Endothelial cell (in vitro differentiated cells): ENCODE data around the gene PMM2. TPM values are rescaled to one million over a fixed set of nuclear protein-coding genes. Genes with fewer than 3 reads are reported as not detected.

Experiments
- DNase-seq: peaks from one replicate; pipeline ENCODE4 v3.0.0; 2021; ENCODE audit warnings: low spot score
- H3K27ac Mint-ChIP-seq: one replicate; pipeline ENCODE4 v1.8.0; 2021; ENCODE audit warnings: mixed read lengths, inconsistent platforms; ENCODE audit not compliant: unreplicated experiment
- H3K27me3 Mint-ChIP-seq: one replicate; pipeline ENCODE4 v1.8.0; 2021; ENCODE audit warnings: mild to moderate bottlenecking, moderate library complexity, mixed read lengths, inconsistent platforms; ENCODE audit not compliant: unreplicated experiment
- H3K36me3 Mint-ChIP-seq: one replicate; pipeline ENCODE4 v1.8.0; 2021; ENCODE audit warnings: mild to moderate bottlenecking, low read depth, mixed read lengths, inconsistent platforms; ENCODE audit not compliant: unreplicated experiment
- H3K4me1 Mint-ChIP-seq: one replicate; pipeline ENCODE4 v1.8.0; 2021; ENCODE audit warnings: mild to moderate bottlenecking, mixed read lengths, inconsistent platforms; ENCODE audit not compliant: unreplicated experiment
- H3K4me3 Mint-ChIP-seq: one replicate; pipeline ENCODE4 v1.8.0; 2021; ENCODE audit warnings: mild to moderate bottlenecking, mixed read lengths, inconsistent platforms; ENCODE audit not compliant: unreplicated experiment
- H3K9me3 Mint-ChIP-seq: one replicate; pipeline ENCODE4 v1.8.0; 2021; ENCODE audit warnings: mixed read lengths, inconsistent platforms; ENCODE audit not compliant: unreplicated experiment
- CTCF ChIP-seq: fragments of 200-600 bp; sonication (generic); IDR thresholded peaks from one replicate; pipeline ENCODE4 v1.5.0; 2021; ENCODE audit warnings: antibody characterized with exemption; ENCODE audit not compliant: unreplicated experiment
- total RNA-seq: library from RNA; stranded (reverse); fragmentation: NEBNext Ultra II Directional; extraction: Animal tissue kit (Norgen Biotek cat#: 25700); gene quantifications from one replicate; pipeline ENCODE4 v1.2.1, GENCODE V29; 2021; ENCODE audit not compliant: unreplicated experiment

PMM2 gene
- total RNA-seq, 1 donor from 2014 or later: 19.3 TPM

GRCh38 chr16:8862309-8863130 is 64.9 kb downstream of the PMM2 start:
- H3K27ac Mint-ChIP-seq: peak overlapping the region; percentile 64
- no peak overlapping the region for H3K4me3 Mint-ChIP-seq
- H3K4me1 Mint-ChIP-seq: peaks cover 38% of the 10 kb centered on the region
- peaks cover 12% of the 10 kb centered on the region for H3K27me3 Mint-ChIP-seq
- no peak for TF ChIP-seq CTCF
- no peak for DNase-seq
- H3K9me3 Mint-ChIP-seq: no peaks in the 10 kb centered on the region
- H3K36me3 Mint-ChIP-seq: peaks cover 15% of the 10 kb centered on the region

GRCh38 chr16:8863594-8864424 is 66.2 kb downstream of the PMM2 start:
- Mint-ChIP-seq H3K36me3 (peaks cover 12% of the 10 kb centered on the region), H3K4me1 (peaks cover 35% of the 10 kb centered on the region), H3K27me3 (peaks cover 10% of the 10 kb centered on the region), H3K4me3 (no peak overlapping the region), H3K27ac (peak overlapping the region; percentile 61), H3K9me3 (no peaks in the 10 kb centered on the region)
- DNase-seq: no peak
- TF ChIP-seq CTCF: no peak

GRCh38 chr16:8864480-8865110 is 67.0 kb downstream of the PMM2 start:
- no peaks in the 10 kb centered on the region for H3K9me3 Mint-ChIP-seq
- peaks cover 11% of the 10 kb centered on the region for H3K27me3 Mint-ChIP-seq
- peak overlapping the region; percentile 61 for H3K27ac Mint-ChIP-seq
- DNase-seq: no peak
- H3K4me1 Mint-ChIP-seq: peaks cover 38% of the 10 kb centered on the region
- peaks cover 9% of the 10 kb centered on the region for H3K36me3 Mint-ChIP-seq
- TF ChIP-seq CTCF: no peak
- H3K4me3 Mint-ChIP-seq: no peak overlapping the region

GRCh38 chr16:8865145-8865882 is 67.7 kb downstream of the PMM2 start:
- H3K27ac Mint-ChIP-seq: no peak overlapping the region
- H3K36me3 Mint-ChIP-seq: peaks cover 9% of the 10 kb centered on the region
- peaks cover 38% of the 10 kb centered on the region for H3K4me1 Mint-ChIP-seq
- H3K9me3 Mint-ChIP-seq: no peaks in the 10 kb centered on the region
- no peak for DNase-seq
- peaks cover 11% of the 10 kb centered on the region for H3K27me3 Mint-ChIP-seq
- TF ChIP-seq CTCF: no peak
- peak overlapping the region; percentile 56 for H3K4me3 Mint-ChIP-seq
